ENCODE measurements around the gene PEMT.

Gene PEMT

GRCh38 chr17:17519886-17520285, 71.6 kb downstream of the PEMT start:
- TF ChIP-seq CTCF (IDR thresholded peaks at IDR 0.05), result no peak
- DNase-seq (ENCODE audit: low spot score), result no peak
- H3K4me3 ChIP-seq, result no peak overlapping the region
- no peak overlapping the region for H3K27ac ChIP-seq

DNA sequence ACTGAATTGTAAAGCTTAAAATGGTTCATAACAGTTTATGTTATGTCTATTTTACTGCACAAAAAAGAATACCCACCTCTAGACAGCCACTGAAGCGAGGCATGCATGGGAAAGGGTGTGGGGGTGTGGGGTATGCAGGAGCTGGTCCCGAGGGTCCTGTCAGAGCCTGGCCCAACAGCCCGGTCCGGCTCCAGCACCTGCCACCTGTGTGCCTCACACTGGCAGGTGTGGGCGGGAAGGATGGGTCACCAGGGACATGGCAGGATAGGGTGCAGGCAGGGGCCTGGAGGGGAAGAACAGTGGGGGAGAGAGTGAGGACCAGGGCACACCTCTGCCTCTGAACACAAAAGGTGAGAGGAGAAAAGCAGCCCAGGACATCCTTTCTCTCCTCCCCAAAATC, 72.6 kb downstream of the PEMT start:
- DNase-seq (ENCODE audit: low spot score), result no peak
- Histone ChIP-seq H3K27ac (no peak overlapping the region), H3K4me3 (no peak overlapping the region)
- TF ChIP-seq CTCF (IDR thresholded peaks at IDR 0.05), result no peak

DNA sequence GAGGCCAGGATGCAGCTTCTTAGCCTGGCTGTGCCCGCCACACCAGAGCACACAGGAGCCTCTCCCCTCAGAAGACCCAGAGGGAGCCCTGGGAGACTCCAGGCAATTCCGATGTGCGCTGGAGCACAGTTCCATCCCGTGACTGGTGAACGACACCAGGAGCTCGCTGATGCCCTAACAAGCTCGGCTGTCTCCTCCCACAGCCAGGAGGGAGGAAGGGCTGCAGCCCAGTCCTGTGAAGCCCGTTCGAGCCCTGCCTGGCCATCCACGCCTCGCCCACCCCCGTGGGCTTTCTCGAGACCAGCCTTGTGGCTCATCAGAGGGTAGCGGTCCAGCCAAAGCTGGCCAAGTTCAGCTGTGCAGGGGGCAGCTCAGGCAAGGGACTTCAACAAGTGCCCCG, 73.5 kb downstream of the PEMT start:
- no peak for TF ChIP-seq CTCF (IDR thresholded peaks at IDR 0.05)
- Histone ChIP-seq H3K4me3 (no peak overlapping the region), H3K27ac (no peak overlapping the region)
- no peak for DNase-seq (ENCODE audit: low spot score)

DNA sequence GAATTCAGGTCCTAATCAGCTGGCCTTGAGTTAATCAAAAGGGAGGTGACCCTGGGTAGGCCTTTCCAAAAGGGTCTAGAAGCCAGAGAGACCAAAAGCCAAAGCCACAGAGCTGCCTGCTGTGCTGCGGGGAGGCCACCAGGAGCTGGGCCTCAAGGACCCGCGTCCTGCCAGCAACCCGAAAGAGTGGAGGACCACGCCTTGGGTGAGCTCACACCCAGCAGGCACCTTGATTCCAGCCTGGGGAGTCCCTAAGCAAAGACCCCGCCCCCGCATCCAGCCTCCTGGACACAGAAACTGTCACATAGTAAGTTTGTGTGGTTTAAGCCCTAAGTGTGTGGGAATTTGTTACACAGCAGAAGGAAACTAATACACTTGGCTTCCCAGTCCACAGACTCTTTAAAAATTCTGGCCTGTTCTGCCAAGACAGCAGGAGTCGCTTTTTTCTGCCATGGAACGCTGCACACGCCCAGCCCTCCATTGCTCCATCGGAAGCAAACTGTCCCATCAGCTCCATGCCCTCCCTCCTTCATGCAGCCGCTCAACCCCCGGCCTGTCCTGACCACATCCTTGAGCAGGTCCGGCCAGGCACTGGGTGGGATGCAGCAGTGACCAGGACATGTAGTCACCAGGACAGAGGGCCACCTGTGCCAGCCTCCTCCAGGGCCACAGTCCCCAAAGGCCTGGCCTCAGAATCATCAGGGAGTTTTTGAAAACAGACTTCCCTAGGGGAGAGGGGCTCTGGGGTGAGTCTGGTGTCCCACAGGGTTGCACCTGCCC, 74.4 kb downstream of the PEMT start:
- TF ChIP-seq CTCF (IDR thresholded peaks at IDR 0.05), result no peak
- Histone ChIP-seq H3K27ac (no peak overlapping the region), H3K4me3 (no peak overlapping the region)
- no peak for DNase-seq (ENCODE audit: low spot score)

- Histone ChIP-seq H3K4me3 (no peak overlapping the region), H3K27ac (no peak overlapping the region)
- no peak for DNase-seq (ENCODE audit: low spot score)
- TF ChIP-seq CTCF (IDR thresholded peaks at IDR 0.05), result no peak
These were observed 75.3 kb downstream of the PEMT start for GRCh38 chr17:17515934-17516930.

GRCh38 chr17:17514993-17515933, 76.2 kb downstream of the PEMT start:
- Histone ChIP-seq H3K27ac (peak overlapping the region in 1 of 2 donors; percentile 40), H3K4me3 (no peak overlapping the region)
- no peak for DNase-seq (ENCODE audit: low spot score)
- no peak for TF ChIP-seq CTCF (IDR thresholded peaks at IDR 0.05)
